HFFc6 (cell line): ENCODE measurements around the gene PLA2R1. TPM values are rescaled to one million over a fixed set of nuclear protein-coding genes. Genes with fewer than 3 reads are reported as not detected.

Experiments used
- DNase-seq: peaks from one replicate; pipeline ENCODE4 v3.0.0-alpha.2; 2018
- H3K27ac Mint-ChIP-seq: 2 replicates; pipeline ENCODE4 v1.8.0; 2020; ENCODE audit warnings: mild to moderate bottlenecking, mixed read lengths
- H3K27me3 Mint-ChIP-seq: 2 replicates; pipeline ENCODE4 v1.8.0; 2021; ENCODE audit warnings: mild to moderate bottlenecking, moderate library complexity, mixed read lengths; ENCODE audit not compliant: insufficient read depth
- H3K36me3 Mint-ChIP-seq: 2 replicates; pipeline ENCODE4 v1.8.0; 2021; ENCODE audit warnings: low read depth, mixed read lengths
- H3K4me1 Mint-ChIP-seq: 2 replicates; pipeline ENCODE4 v1.8.0; 2020; ENCODE audit warnings: low read depth, mixed read lengths
- H3K4me3 Mint-ChIP-seq: 2 replicates; pipeline ENCODE4 v1.8.0; 2020; ENCODE audit warnings: mild to moderate bottlenecking, moderate library complexity, mixed read lengths
- H3K9me3 Mint-ChIP-seq: 2 replicates; pipeline ENCODE4 v1.8.0; 2020; ENCODE audit warnings: mild to moderate bottlenecking, mixed read lengths
- total RNA-seq, 6 experiments: library from RNA; stranded (reverse); fragmentation: NEBNext Ultra II Directional; extraction: Animal tissue kit (Norgen Biotek cat#: 25700); gene quantifications; 2 replicates in 1 of 6; 3 replicates in 5 of 6; pipeline ENCODE4 v1.2.3, GENCODE V29; 2021
- TF ChIP-seq, protein P1 (sequence below): fragments of 200-600 bp; sonication (generic); IDR thresholded peaks from 2 replicates; pipeline ENCODE4 v1.5.0; 2021; ENCODE audit warnings: antibody characterized with exemption, mild to moderate bottlenecking

The PLA2R1 gene
- total RNA-seq, 6 experiments from 2014 or later, result 3.2 to 6.3 (median 3.3) TPM

DNA sequence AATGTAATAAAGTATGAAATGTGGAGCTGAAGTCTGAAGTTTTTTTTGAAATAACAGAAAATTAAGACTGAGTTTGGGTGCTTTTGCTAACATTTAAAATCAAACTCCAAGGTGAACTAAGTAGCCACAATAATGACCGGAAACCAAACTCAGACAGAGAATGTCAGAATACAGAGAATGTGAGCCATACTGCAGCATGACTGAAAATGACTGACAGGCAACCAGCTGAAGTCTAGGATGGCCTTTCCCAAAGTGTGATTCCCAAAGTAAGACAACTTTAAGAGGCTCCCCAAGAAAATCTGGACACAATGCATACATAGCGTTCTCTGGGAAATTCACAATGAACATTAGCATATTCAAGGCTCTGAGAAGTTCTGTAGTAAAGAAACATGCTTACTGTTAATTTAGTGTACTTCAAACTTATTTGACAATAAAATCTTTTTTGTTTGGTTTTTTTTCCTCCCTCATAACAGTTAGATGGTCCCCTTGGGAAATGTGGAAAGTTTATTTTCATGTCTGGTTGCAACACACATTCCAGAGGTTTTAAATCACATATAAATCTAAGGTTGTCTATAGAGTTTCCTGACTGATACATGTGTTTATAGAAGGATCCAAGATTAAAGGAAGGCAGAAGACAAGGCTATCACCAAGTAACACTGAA, 28.6 kb downstream of the PLA2R1 start:
- no peak overlapping the region for H3K4me3 Mint-ChIP-seq
- H3K27me3 Mint-ChIP-seq, result no peaks in the 10 kb centered on the region
- TF ChIP-seq, protein P1, sequence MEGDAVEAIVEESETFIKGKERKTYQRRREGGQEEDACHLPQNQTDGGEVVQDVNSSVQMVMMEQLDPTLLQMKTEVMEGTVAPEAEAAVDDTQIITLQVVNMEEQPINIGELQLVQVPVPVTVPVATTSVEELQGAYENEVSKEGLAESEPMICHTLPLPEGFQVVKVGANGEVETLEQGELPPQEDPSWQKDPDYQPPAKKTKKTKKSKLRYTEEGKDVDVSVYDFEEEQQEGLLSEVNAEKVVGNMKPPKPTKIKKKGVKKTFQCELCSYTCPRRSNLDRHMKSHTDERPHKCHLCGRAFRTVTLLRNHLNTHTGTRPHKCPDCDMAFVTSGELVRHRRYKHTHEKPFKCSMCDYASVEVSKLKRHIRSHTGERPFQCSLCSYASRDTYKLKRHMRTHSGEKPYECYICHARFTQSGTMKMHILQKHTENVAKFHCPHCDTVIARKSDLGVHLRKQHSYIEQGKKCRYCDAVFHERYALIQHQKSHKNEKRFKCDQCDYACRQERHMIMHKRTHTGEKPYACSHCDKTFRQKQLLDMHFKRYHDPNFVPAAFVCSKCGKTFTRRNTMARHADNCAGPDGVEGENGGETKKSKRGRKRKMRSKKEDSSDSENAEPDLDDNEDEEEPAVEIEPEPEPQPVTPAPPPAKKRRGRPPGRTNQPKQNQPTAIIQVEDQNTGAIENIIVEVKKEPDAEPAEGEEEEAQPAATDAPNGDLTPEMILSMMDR, result no peak
- no peak for DNase-seq
- H3K36me3 Mint-ChIP-seq, result no peaks in the 10 kb centered on the region
- peak overlapping the region; percentile 15; the same call in 1 of the 2 replicates for H3K27ac Mint-ChIP-seq
- H3K9me3 Mint-ChIP-seq, result no peaks in the 10 kb centered on the region
- peaks cover 11% of the 10 kb centered on the region for H3K4me1 Mint-ChIP-seq

DNA sequence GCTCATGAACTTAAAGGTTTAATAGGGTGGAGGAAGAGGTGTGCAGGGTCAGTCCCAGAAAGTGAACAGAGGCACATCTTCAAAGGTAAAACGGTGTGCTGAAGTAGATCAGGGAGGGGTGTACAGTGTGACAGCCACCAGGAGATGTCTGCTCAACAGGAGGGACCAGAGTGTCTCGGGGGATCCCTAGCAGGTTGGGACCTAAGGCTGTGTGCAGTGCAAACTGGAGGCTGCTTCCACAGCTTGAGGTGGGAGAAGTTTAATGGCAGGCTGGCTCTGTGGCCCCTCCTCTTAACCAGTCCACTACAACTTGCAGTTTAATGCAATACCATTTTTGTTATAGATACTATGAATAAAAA, 33.2 kb downstream of the PLA2R1 start:
- Mint-ChIP-seq H3K27ac (no peak overlapping the region), H3K4me3 (no peak overlapping the region), H3K9me3 (no peaks in the 10 kb centered on the region), H3K4me1 (peaks cover 17% of the 10 kb centered on the region), H3K36me3 (no peaks in the 10 kb centered on the region), H3K27me3 (no peaks in the 10 kb centered on the region)
- TF ChIP-seq, protein P1, result no peak
- no peak for DNase-seq

DNA sequence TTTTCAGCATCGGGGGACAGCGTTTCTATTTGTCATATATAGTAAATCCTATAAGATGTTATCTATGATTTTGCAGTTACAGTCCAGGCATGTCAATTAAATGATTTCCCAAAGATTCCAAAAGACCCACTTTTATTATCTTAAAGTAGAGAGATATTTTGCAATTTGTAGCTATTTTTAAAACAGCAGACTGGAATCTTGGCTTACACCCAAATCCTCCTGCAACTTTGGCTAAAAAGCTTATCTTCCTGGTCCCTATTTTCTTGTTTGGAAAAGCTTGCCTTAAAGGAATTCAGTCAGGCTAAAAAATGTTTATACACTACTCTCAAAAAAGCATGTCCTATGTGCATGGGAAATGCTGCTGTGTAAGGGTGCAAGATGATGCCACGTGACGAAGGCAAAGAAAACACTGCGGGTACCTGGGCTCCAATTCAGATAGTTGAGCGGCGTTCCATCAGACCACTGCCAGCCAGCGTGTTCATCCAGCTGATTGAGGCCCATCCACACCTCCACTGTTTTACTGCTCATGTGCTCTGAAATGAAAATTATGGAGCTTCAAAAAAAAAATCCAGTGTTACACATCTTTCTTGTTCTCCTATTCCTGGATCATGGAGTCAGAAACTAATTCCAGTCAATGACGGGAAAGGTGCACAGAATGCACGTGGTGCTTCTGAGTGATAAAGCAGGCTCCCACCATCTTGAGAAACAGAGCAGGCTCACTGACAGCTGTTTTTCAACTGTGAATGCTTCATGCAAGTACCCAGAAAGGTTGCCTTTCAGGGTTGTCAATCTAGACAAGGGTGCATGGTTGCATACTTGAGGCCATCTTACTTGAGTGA, 33.8 kb downstream of the PLA2R1 start:
- H3K36me3 Mint-ChIP-seq, result no peaks in the 10 kb centered on the region
- DNase-seq, result peak; percentile 27
- peaks cover 13% of the 10 kb centered on the region for H3K4me1 Mint-ChIP-seq
- TF ChIP-seq, protein P1, result no peak
- H3K27ac Mint-ChIP-seq, result no peak overlapping the region
- H3K4me3 Mint-ChIP-seq, result no peak overlapping the region
- no peaks in the 10 kb centered on the region for H3K9me3 Mint-ChIP-seq
- H3K27me3 Mint-ChIP-seq, result no peaks in the 10 kb centered on the region

DNA sequence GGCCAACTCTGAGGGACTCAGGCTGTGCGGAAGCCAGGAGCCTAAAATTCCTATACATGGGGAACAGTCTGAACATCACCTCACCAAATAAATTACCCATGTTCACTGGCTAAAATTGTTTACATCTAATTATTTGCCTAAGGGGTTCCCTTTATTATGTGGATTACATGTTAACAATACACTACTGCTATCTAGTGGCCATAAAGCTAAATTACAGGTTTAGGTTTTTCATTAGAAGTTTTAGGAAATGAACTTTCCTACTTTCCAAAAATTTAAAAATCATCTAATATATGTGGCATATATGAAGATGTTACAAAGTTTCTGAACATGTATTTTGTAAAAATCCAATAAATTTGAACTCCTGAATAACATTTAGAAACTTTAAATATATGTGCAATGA, 40.3 kb downstream of the PLA2R1 start:
- no peak for DNase-seq
- Mint-ChIP-seq H3K9me3 (0 out of 2 replicates have a peak, but pooled peaks cover 8% of the 10 kb centered on the region), H3K4me3 (no peak overlapping the region), H3K36me3 (peaks cover 6% of the 10 kb centered on the region), H3K4me1 (no peaks in the 10 kb centered on the region), H3K27ac (no peak overlapping the region), H3K27me3 (no peaks in the 10 kb centered on the region; the same call in 1 of the 2 replicates)
- TF ChIP-seq, protein P1, result peak; percentile 71

DNA sequence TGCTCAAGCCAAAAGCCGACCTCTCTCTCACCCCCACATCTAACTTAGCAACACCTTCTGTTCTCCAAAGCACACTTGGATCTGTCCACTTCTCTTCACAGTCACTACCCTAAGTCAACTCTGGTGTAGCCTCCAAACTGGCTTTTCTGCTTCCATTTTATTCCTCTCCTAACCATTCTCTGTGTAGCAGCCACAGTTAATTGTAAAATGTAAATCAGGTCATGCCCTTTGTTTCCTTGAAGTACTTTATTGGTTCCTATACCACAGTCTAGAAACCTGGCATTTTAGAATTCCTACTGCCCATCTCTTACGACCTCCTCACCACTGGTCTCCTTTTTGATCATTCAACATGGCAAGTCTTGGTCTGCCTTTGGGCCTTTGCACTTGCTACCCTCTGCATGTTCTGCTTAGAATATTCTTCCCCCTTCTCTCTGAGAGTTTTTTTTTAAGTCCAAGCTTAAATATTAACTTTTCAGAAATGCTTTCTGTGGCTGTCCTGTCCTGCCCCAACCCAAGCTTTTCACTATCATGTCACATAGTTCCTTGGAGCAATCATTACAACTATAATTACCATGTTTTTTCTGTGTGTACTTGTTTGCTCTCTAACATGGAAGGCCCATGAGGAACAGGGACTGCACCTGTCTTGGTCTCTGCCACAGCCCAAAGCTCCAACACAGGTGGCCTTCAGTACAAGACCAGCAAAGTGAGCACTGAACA, 42.9 kb downstream of the PLA2R1 start:
- no peak for DNase-seq
- 0 out of 2 replicates have a peak, but pooled peaks cover 8% of the 10 kb centered on the region for H3K9me3 Mint-ChIP-seq
- H3K27me3 Mint-ChIP-seq, result no peaks in the 10 kb centered on the region; the same call in none of the 2 replicates
- H3K4me3 Mint-ChIP-seq, result no peak overlapping the region
- H3K36me3 Mint-ChIP-seq, result peaks cover 6% of the 10 kb centered on the region
- peaks cover 6% of the 10 kb centered on the region; the same call in 1 of the 2 replicates for H3K4me1 Mint-ChIP-seq
- TF ChIP-seq, protein P1, result no peak
- H3K27ac Mint-ChIP-seq, result no peak overlapping the region
